ENCODE results near the gene CHD6.

- TF ChIP-seq POLR2A (IDR thresholded peaks at IDR 0.05; ENCODE audit: low read depth, low read length) (no peak), POLR2AphosphoS5 (IDR thresholded peaks at IDR 0.05; ENCODE audit: low read depth, low read length) (no peak)
Measured at GRCh38 chr20:41376349-41376748, 241.8 kb downstream of the CHD6 start.

All from GM12892 (cell line).